GM12878 (cell line): ENCODE measurements around the gene SPDYE4. TPM values are rescaled to one million over a fixed set of nuclear protein-coding genes. Genes with fewer than 3 reads are reported as not detected.

Experiments used
- ATAC-seq: fragments of 200-7000 bp; cut with Tn5 transposase; 3 replicates; pipeline ENCODE4 v1.9.1; 2020; ENCODE audit warnings: mild to moderate bottlenecking, moderate library complexity
- BruUV-seq: library from RNA; stranded (reverse); fragments of 400-500 nt; replicated peaks from 2 replicates; lab custom pipeline; 2021; lab: Mats Ljungman, UMichigan
- CTCF ChIA-PET: fragments of 300-600 bp; sonication (Branson Sonifier 250); formaldehyde crosslinking; extraction: SDS; loops from one replicate; lab custom pipeline; 2021; ENCODE audit warnings: inconsistent platforms; lab: Yijun Ruan, JAX
- POLR2A ChIA-PET: fragments of 350-600 bp; formaldehyde crosslinking; extraction: SDS; loops from one replicate; lab custom pipeline; 2021; ENCODE audit warnings: inconsistent platforms; lab: Charles Lee
- RAD21 ChIA-PET: fragments of 300-600 bp; sonication (Branson Sonifier 250); formaldehyde crosslinking; loops from one replicate; lab custom pipeline; 2023; ENCODE audit warnings: antibody characterized with exemption; ENCODE audit not compliant: unreplicated experiment; lab: Charles Lee
- SMC1A ChIA-PET: fragments of 300-600 bp; sonication (Branson Sonifier 250); formaldehyde crosslinking; loops from one replicate; lab custom pipeline; 2023; ENCODE audit not compliant: unreplicated experiment, uncharacterized antibody; lab: Charles Lee
- DNase-seq: peaks from one replicate; pipeline ENCODE4 v3.0.0-alpha.2; 2011; ENCODE audit warnings: low read depth, low spot score
- FAIRE-seq: peaks from 3 replicates; lab custom pipeline; 2011; peaks lifted over from hg19 to GRCh38; lab: Jason Lieb, UNC
- H2AFZ ChIP-seq: 2 replicates; pipeline ENCODE4 v1.6.0; 2011; ENCODE audit warnings: low read depth, low read length, control low read depth; ENCODE audit not compliant: control insufficient read depth
- H3K27ac ChIP-seq: 2 replicates; pipeline ENCODE4 v1.5.1; 2011; ENCODE audit warnings: control low read depth; ENCODE audit not compliant: control insufficient read depth, insufficient read depth
- H3K27me3 ChIP-seq, 2 experiments: replicated peaks in 1 of 2; 2 replicates each; pipeline versions ENCODE4 v1.6.0 to v1.6.1; 2011; ENCODE audit warnings: low read length in 1 of 2; ENCODE audit not compliant: control insufficient read depth in 2 of 2, insufficient read depth in 2 of 2
- H3K36me3 ChIP-seq, 2 experiments: 2 replicates each; pipeline ENCODE4 v1.5.1; 2011; ENCODE audit warnings: low read length in 1 of 2; ENCODE audit not compliant: control insufficient read depth in 2 of 2, insufficient read depth in 2 of 2
- H3K4me1 ChIP-seq: 2 replicates; pipeline ENCODE4 v1.6.1; 2011; ENCODE audit warnings: mild to moderate bottlenecking, low read length, moderate library complexity, mixed read lengths; ENCODE audit not compliant: control insufficient read depth, insufficient read depth
- H3K4me2 ChIP-seq: 2 replicates; pipeline ENCODE4 v1.6.0; 2011; ENCODE audit warnings: control low read depth; ENCODE audit not compliant: control insufficient read depth, insufficient read depth
- H3K4me3 ChIP-seq: fragments of 200-600 bp; sonication (generic); 2 replicates; pipeline ENCODE4 v1.5.1; 2016
- H3K79me2 ChIP-seq: 2 replicates; pipeline ENCODE4 v1.6.0; 2011; ENCODE audit warnings: low read length; ENCODE audit not compliant: control insufficient read depth, insufficient read depth
- H3K9ac ChIP-seq: 2 replicates; pipeline ENCODE4 v1.8.0; 2011; ENCODE audit warnings: low read length, control low read depth, mixed read lengths; ENCODE audit not compliant: control insufficient read depth, insufficient read depth
- H3K9me3 ChIP-seq: replicated peaks from 3 replicates; pipeline ENCODE4 v1.5.1; 2011; ENCODE audit warnings: mild to moderate bottlenecking, low read length; ENCODE audit not compliant: control insufficient read depth, insufficient read depth
- H4K20me1 ChIP-seq: 2 replicates; pipeline ENCODE4 v1.6.0; 2011; ENCODE audit not compliant: control insufficient read depth, insufficient read depth
- BCLAF1 ChIP-seq: fragments of 450-650 bp; IDR thresholded peaks from 2 replicates; pipeline ENCODE4 v1.6.1; 2017; ENCODE audit warnings: antibody characterized with exemption, mild to moderate bottlenecking, moderate library complexity
- PAX8 ChIP-seq: fragments of 450-650 bp; IDR thresholded peaks from 2 replicates; pipeline ENCODE4 v1.6.1; 2017; ENCODE audit warnings: mild to moderate bottlenecking, moderate library complexity
- POLR2A ChIP-seq: IDR thresholded peaks from 2 replicates; pipeline ENCODE4 v1.6.1; 2011; ENCODE audit warnings: low read depth, mild to moderate bottlenecking, low read length
- POLR2AphosphoS2 ChIP-seq: IDR thresholded peaks from 2 replicates; pipeline ENCODE4 v1.6.1; 2011; ENCODE audit warnings: low read depth, mild to moderate bottlenecking, low read length, improper control_type of control experiment, moderate library complexity
- ZNF592 ChIP-seq: fragments of 450-650 bp; IDR thresholded peaks from 2 replicates; pipeline ENCODE4 v1.6.1; 2017; ENCODE audit warnings: mild to moderate bottlenecking, moderate library complexity
- WGBS: methylation state at CpG from one replicate; pipeline ENCODE4 v1.1.6; 2016; ENCODE audit warnings: low lambda C conversion rate; ENCODE audit not compliant: insufficient replicate concordance, insufficient coverage; ENCODE audit errors: missing lambda C conversion rate; 5-methylcytosine and 5-hydroxymethylcytosine counted together
- in situ Hi-C: fragments of 300-500 bp; cut with MboI; formaldehyde crosslinking; loops from 9 replicates; pipeline ENCODE4 v1.14.3; 2018; ENCODE audit warnings: mixed read lengths
- intact Hi-C: fragments of 100-400 bp; cut with micrococcal nuclease; formaldehyde crosslinking; loops from one replicate; pipeline ENCODE4 v1.14.2; 2022; ENCODE audit not compliant: unreplicated experiment
- polyA plus RNA-seq, 11 experiments: library from polyadenylated mRNA; depleted of rRNA in 4 of 11; unstranded in 6 of 11; stranded (reverse) in 5 of 11; fragments of >200 nt; fragmentation: Nextera tagmentation in 4 of 11; fragmentation: Illumina TruSeq in 1 of 11; extraction: Ambion mirVana in 4 of 11; extraction: Trizol in 1 of 11; gene quantifications; 1 replicate in 1 of 11; 2 replicates in 10 of 11; pipeline versions ENCODE4 v1.2.1 to v1.2.3, GENCODE V29; 2011 to 2016; ENCODE audit warnings: inconsistent platforms in 2 of 11, missing spikeins in 2 of 11, low read depth in 1 of 11
- total RNA-seq, 4 experiments: library from RNA; depleted of rRNA in 3 of 4; stranded (reverse); fragments of >200 nt in 3 of 4; fragmentation: Illumina TruSeq in 1 of 4; extraction: Trizol in 1 of 4; gene quantifications; 2 replicates each; pipeline versions ENCODE4 v1.2.1 to v1.2.3, GENCODE V29; 2013 to 2021

The SPDYE4 gene
- total and polyA plus RNA-seq, 10 of the 15 experiments (the other 5 are each of a cell fraction or from before 2014, with no cell fraction given) = 0.07 to 0.18 TPM; not detected in 8

- no peak overlapping the region for H3K4me2 ChIP-seq
- H3K4me3 ChIP-seq = no peak overlapping the region
- ChIA-PET POLR2A (no interaction called here), SMC1A (interaction anchor here (1.0 to 2.1 kb wide), 2 partner anchors 94 kb away, joined by 3 to 5 read pairs; no protein-coding TSS in a partner anchor), RAD21 (no interaction called here), CTCF (no interaction called here)
- in situ Hi-C loops (no loop called here), intact Hi-C loops (loop anchor here (10.0 kb wide), 1 partner anchor 194 kb away; no protein-coding TSS in a partner anchor)
- DNase-seq (no peak), ATAC-seq (no peak), FAIRE-seq (no peak)
- TF ChIP-seq POLR2AphosphoS2 = peak; percentile 38
- no peak for TF ChIP-seq BCLAF1
- peak; percentile 45 for TF ChIP-seq POLR2A
- TF ChIP-seq ZNF592 = no peak
- TF ChIP-seq PAX8 = no peak
- H3K79me2 ChIP-seq = no peaks in the 10 kb centered on the region; the same call in none of the 2 replicates
- H3K4me1 ChIP-seq = peaks cover 15% of the 10 kb centered on the region
- H2AFZ ChIP-seq = no peak overlapping the region
- H4K20me1 ChIP-seq = no peaks in the 10 kb centered on the region
- 86% methylated on average over 6 of the region's 6 CpGs for WGBS
- H3K9me3 ChIP-seq = no peaks in the 10 kb centered on the region
- BruUV-seq = TSS peak; percentile 15
- no peaks in the 10 kb centered on the region for H3K27me3 ChIP-seq
- peaks cover 43 to 50% of the 10 kb centered on the region in 2 experiments for H3K36me3 ChIP-seq
- no peak overlapping the region for H3K27ac ChIP-seq
- no peak overlapping the region for H3K9ac ChIP-seq
Observed at GRCh38 chr17:8801135-8801840, 42.9 kb upstream of the SPDYE4 start.
